ENCODE results near the gene CYTH3. TPM values are rescaled to one million over a fixed set of nuclear protein-coding genes. Genes with fewer than 3 reads are reported as not detected.

Gene CYTH3
- total RNA-seq, 1 donor = 8.3 TPM

GRCh38 chr7:6181136-6181535 is 91.3 kb downstream of the CYTH3 start:
- Histone ChIP-seq H3K27me3 (ENCODE audit: insufficient read depth, low read length) (no peaks in the 10 kb centered on the region), H3K4me3 (ENCODE audit: low read length) (no peak overlapping the region), H3K9me3 (ENCODE audit: low read depth, low read length) (no peaks in the 10 kb centered on the region), H3K4me1 (ENCODE audit: insufficient read depth, low read length) (peaks cover 5% of the 10 kb centered on the region)

DNA sequence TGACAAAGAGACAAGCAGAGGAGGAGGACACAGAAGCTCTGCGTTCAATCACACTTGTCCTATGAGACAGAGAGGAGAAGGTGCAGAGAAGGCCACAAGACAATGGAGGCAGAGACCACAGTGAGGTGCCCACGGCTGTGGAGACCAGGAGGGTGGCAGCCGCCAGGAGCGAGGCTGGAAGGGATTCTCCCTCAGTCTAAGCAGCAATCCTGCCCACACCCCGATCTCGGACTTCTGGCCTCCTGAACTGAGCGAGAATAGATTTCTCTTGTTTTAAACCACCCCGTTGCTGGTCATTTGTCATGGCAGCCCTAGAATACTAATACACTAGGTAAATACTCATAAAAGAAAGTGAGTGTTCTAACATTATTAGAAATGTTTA is 92.1 kb downstream of the CYTH3 start:
- no peaks in the 10 kb centered on the region for H3K9me3 ChIP-seq (ENCODE audit: low read depth, low read length)

DNA sequence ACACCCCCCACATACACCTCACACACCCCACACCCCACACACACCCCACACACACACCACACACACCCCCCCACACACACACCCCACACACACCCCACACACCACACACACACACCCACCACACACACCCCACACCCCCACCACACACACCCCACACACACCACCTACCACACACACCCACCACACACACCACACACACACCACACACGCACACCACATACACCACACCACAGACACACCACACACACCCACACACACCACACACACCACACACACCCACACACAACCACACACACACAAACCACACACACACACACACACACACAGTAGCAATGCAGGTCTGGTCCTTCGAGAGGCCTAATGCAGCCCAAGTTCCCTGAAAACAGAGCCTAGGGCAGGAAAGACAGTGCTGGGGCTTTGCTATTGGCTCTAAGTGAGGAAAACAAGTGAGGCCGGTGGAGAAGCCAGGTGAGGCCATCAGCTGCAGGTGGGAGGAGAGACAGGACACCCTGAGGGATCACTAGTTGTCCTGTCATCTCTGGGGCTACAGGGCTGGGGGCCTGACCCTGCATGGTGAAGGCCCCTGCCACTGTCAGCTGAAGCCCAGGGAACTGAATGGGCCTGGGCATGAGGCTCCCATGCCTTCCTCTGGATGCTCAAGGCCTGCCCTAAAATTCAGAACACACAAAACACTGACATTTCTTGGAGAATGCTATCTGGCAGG is 92.6 kb downstream of the CYTH3 start:
- Histone ChIP-seq H3K4me3 (ENCODE audit: low read length) (no peak overlapping the region), H3K9me3 (ENCODE audit: low read depth, low read length) (no peaks in the 10 kb centered on the region), H3K4me1 (ENCODE audit: insufficient read depth, low read length) (peaks cover 16% of the 10 kb centered on the region), H3K27me3 (ENCODE audit: insufficient read depth, low read length) (no peaks in the 10 kb centered on the region)

More for the DNA sequence above, 92.1 kb downstream of the CYTH3 start:
- peaks cover 13% of the 10 kb centered on the region for H3K4me1 ChIP-seq (ENCODE audit: insufficient read depth, low read length)
- no peak overlapping the region for H3K4me3 ChIP-seq (ENCODE audit: low read length)
- no peaks in the 10 kb centered on the region for H3K27me3 ChIP-seq (ENCODE audit: insufficient read depth, low read length)

- Histone ChIP-seq H3K4me3 (ENCODE audit: low read length) (no peak overlapping the region), H3K4me1 (ENCODE audit: insufficient read depth, low read length) (peaks cover 16% of the 10 kb centered on the region), H3K9me3 (ENCODE audit: low read depth, low read length) (no peaks in the 10 kb centered on the region), H3K27me3 (ENCODE audit: insufficient read depth, low read length) (no peaks in the 10 kb centered on the region)
Observed at GRCh38 chr7:6178298-6179029, 94.0 kb downstream of the CYTH3 start.

DNA sequence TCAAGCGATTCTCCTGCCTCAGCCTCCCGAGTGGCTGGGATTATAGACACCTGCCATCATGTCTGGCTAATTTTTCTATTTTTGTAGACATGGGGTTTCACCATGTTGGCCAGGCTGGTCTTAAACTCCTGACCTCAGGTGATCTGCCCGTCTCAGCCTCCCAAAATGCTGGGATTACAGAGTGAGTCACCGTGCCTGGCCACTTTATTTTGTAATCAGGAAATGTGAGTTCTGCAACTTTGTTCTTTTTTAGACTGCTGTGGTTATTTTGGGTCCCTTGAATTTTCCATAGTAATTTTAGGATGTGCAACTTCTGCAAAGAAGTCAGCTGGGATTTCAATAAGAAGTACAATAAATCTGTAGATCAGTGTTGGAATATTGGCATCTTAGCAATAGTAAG is 96.8 kb downstream of the CYTH3 start:
- no peaks in the 10 kb centered on the region for H3K27me3 ChIP-seq (ENCODE audit: insufficient read depth, low read length)
- peaks cover 16% of the 10 kb centered on the region for H3K4me1 ChIP-seq (ENCODE audit: insufficient read depth, low read length)
- no peaks in the 10 kb centered on the region for H3K9me3 ChIP-seq (ENCODE audit: low read depth, low read length)
- H3K4me3 ChIP-seq (ENCODE audit: low read length) = no peak overlapping the region

GRCh38 chr7:6172910-6173295 is 99.5 kb downstream of the CYTH3 start:
- Histone ChIP-seq H3K4me3 (ENCODE audit: low read length) (no peak overlapping the region), H3K9me3 (ENCODE audit: low read depth, low read length) (no peaks in the 10 kb centered on the region), H3K4me1 (ENCODE audit: insufficient read depth, low read length) (peaks cover 16% of the 10 kb centered on the region), H3K27me3 (ENCODE audit: insufficient read depth, low read length) (no peaks in the 10 kb centered on the region)

GRCh38 chr7:6172224-6172909 is 100.1 kb downstream of the CYTH3 start:
- no peak overlapping the region for H3K4me3 ChIP-seq (ENCODE audit: low read length)
- H3K4me1 ChIP-seq (ENCODE audit: insufficient read depth, low read length) = peaks cover 16% of the 10 kb centered on the region
- H3K27me3 ChIP-seq (ENCODE audit: insufficient read depth, low read length) = no peaks in the 10 kb centered on the region
- H3K9me3 ChIP-seq (ENCODE audit: low read depth, low read length) = no peaks in the 10 kb centered on the region

DNA sequence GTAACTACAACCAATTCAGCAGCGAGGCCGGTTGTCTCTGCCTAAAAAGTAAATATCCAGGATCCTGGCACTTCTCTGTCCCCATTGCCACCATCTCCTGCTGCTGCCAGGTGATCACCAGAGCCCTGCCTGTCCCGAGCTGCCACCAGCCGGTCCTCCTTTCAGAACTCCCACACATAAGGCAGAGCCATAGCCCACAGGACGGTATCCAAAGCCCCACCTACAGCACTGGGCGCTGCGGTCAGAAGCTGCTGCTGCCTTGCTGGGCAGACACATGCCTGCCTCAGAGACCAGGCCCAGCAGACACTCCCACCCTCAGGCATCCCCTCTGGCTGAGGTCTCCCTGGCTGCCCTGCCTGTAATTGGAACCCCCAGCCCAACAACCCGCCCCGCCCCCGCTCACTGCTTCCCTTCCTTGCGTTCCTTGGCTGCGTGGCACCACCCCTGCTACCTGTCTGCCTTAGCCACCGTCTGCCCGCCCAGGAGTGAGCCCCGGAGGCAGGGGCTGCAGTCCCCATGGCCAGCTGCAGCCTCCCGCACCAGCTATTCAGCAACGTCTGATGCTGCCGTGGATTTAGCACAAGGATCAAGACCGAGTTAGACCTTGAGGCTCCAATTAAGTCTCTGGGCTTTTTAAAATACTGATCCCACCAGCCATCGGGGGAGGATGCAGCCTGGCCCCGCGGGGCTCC is 100.7 kb downstream of the CYTH3 start:
- Histone ChIP-seq H3K9me3 (ENCODE audit: low read depth, low read length) (no peaks in the 10 kb centered on the region), H3K4me3 (ENCODE audit: low read length) (no peak overlapping the region), H3K4me1 (ENCODE audit: insufficient read depth, low read length) (peaks cover 16% of the 10 kb centered on the region), H3K27me3 (ENCODE audit: insufficient read depth, low read length) (no peaks in the 10 kb centered on the region)

DNA sequence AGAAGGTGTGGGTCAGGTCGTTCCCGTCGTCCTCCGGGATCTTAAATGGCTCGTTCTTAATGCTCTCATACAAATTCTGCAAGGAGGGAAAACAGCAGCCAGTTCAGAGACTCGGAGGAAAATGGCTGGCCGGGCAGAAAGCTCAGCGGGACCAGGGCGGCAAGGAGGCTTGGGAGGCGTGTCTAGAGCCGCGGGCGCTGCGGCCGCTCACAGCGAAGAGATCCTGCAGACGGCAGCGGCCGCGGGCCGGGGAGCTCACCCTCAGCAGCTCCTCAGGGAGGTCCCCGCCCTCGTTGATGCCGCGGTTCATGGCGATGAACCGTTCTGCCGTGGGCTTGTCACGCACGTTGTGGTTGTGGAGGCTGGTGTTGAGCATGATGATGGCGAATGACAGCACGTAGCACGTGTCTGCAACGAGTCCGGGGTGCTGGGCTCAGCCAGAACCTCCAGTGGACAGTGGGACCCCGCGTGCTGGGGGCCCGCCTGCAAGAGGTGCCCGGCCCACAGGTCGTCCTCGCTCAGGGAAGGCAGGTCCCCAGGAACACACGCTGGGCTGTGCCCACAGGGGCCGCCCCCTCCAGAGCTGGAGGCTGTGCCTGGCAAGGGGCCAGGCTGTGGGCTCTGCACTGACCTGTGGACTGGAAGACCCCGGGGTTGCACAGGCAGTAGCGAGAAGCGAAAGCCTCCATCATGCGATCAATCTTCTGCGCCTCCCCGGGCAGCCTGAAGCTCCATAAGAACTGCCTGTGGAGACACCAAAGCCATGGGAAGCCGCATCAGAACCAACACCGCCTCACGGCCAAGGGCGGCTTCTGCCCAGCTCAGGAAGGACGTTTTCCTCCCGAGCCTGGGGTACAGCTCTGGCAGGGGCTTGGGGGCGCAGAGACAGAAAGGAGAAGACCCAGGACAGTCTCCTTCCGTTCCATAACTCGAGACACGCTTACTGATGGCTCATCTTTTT is 101.6 kb downstream of the CYTH3 start:
- Histone ChIP-seq H3K4me1 (ENCODE audit: insufficient read depth, low read length) (peaks cover 8% of the 10 kb centered on the region), H3K9me3 (ENCODE audit: low read depth, low read length) (no peaks in the 10 kb centered on the region), H3K4me3 (ENCODE audit: low read length) (no peak overlapping the region), H3K27me3 (ENCODE audit: insufficient read depth, low read length) (no peaks in the 10 kb centered on the region)

GRCh38 chr7:6169805-6170520 is 102.5 kb downstream of the CYTH3 start:
- no peaks in the 10 kb centered on the region for H3K4me1 ChIP-seq (ENCODE audit: insufficient read depth, low read length)
- no peaks in the 10 kb centered on the region for H3K9me3 ChIP-seq (ENCODE audit: low read depth, low read length)
- H3K27me3 ChIP-seq (ENCODE audit: insufficient read depth, low read length) = no peaks in the 10 kb centered on the region
- no peak overlapping the region for H3K4me3 ChIP-seq (ENCODE audit: low read length)

DNA sequence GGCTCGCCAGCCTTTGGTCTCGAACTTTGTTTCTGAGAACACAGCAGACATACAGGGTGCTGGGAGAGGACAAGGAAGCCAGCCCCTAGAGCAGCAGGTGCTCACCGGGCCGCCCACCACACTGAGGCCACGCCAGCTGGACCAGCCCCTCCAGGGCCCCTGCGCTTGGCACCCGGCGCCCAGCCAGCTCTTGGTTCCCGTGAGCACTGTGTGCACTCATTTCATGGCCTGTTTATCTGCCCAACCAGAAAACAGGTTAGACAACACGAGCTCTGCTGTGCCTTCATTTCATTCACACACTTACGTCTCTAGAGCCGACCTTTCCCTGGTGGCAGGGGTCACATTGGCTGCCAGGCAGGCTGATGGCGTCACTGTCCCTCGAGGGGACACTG is 104.0 kb downstream of the CYTH3 start:
- H3K4me3 ChIP-seq (ENCODE audit: low read length) = no peak overlapping the region
- H3K27me3 ChIP-seq (ENCODE audit: insufficient read depth, low read length) = no peaks in the 10 kb centered on the region
- no peaks in the 10 kb centered on the region for H3K9me3 ChIP-seq (ENCODE audit: low read depth, low read length)
- no peaks in the 10 kb centered on the region for H3K4me1 ChIP-seq (ENCODE audit: insufficient read depth, low read length)

DNA sequence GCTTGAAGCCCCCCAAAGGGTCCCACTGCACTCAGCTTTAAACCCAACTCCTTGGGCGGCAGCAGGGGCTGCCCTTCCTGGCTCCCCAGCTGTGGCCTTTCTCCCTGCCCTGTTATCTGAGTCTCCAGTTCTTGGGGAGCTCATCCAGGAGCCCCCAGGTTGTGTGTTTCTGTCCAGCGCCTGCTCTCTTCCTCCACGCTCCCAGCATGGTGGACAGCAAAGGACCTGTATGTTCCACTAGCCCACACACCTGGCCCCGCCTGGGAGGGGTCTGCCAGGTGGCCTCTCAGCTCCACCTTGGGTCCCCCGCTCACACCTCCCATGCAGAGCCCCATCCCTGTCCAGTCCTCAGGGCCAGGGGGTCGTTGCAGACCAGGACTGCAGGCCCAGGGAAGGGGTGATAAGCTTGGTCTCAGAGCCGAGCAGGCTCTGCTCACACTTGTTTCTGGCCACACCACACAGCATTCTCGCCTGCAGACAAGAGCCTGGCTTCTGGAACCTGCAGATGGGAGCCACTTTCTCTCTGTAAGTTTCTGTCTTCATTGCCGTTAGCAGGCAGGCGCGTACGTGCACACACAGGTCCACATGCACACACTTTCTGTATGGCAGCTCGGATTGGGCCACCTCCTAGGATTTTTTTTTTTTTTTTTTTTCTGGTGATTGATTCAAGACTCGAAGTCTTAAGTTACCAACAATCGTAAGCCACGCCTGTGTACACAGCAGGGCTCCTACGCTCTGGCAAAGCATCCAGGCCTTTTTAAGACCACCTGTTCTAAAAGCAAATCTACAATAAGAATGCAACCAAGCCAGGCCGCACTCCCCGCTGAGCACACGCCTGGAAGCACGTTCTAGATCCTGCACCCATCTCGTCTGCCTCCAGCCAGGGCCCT is 104.6 kb downstream of the CYTH3 start:
- no peaks in the 10 kb centered on the region for H3K4me1 ChIP-seq (ENCODE audit: insufficient read depth, low read length)
- H3K27me3 ChIP-seq (ENCODE audit: insufficient read depth, low read length) = no peaks in the 10 kb centered on the region
- H3K9me3 ChIP-seq (ENCODE audit: low read depth, low read length) = no peaks in the 10 kb centered on the region
- H3K4me3 ChIP-seq (ENCODE audit: low read length) = no peak overlapping the region

DNA sequence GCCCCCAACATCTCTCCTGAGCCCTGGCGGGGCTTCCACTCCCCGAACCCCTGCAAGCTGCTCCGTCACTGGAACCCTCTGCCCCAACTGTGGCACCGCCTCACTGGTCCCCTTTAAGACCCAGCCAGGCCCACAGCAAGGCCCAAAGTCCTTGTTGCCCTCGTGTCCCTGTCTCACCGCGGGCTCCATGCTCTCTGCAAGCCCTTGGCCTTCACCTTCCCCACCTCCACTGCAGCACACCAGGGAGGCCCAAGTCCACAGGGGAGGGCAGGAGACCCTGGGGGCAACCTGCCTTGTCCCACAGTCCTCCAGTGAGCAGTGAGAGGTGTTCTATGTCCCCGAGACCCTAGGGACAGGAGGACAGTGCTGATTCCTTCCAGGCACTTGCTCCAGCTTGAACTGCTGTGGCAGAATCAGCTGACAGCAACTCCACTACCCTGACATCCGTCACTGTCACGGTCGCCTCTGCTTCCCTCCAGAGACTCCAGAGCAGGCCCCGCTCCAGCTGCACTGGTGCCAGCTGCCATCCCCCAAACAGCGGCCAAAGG is 105.3 kb downstream of the CYTH3 start:
- Histone ChIP-seq H3K9me3 (ENCODE audit: low read depth, low read length) (no peaks in the 10 kb centered on the region), H3K4me1 (ENCODE audit: insufficient read depth, low read length) (no peaks in the 10 kb centered on the region), H3K4me3 (ENCODE audit: low read length) (no peak overlapping the region), H3K27me3 (ENCODE audit: insufficient read depth, low read length) (no peaks in the 10 kb centered on the region)
